H1 (cell line): ENCODE results near the gene MGME1. TPM values are rescaled to one million over a fixed set of nuclear protein-coding genes. Genes with fewer than 3 reads are reported as not detected.
A peak's percentile ranks its signal among the peaks of the same experiment; 100 is the strongest.

ENCODE experiments used
- CTCF ChIA-PET: fragments of 300-600 bp; sonication (Branson Sonifier 250); formaldehyde crosslinking; loops from one replicate; lab custom pipeline; 2021; ENCODE audit not compliant: partially characterized antibody; lab: Charles Lee
- POLR2A ChIA-PET: fragments of 300-600 bp; sonication (Branson Sonifier 250); formaldehyde crosslinking; loops from one replicate; lab custom pipeline; 2021; ENCODE audit warnings: inconsistent platforms; ENCODE audit not compliant: partially characterized antibody; lab: Charles Lee
- DNase-seq, 2 experiments: peaks; one replicate each; pipeline versions ENCODE4 v3.0.0 to v3.0.0-alpha.2; 2010 to 2022; ENCODE audit warnings: low spot score in 2 of 2, low read depth in 1 of 2, mixed read lengths in 1 of 2
- FAIRE-seq: peaks from 2 replicates; lab custom pipeline; 2011; peaks lifted over from hg19 to GRCh38; lab: Jason Lieb, UNC
- H2AFZ ChIP-seq: 2 replicates; pipeline ENCODE4 v1.8.1; 2012; ENCODE audit warnings: low read length, inconsistent platforms
- H2AK5ac ChIP-seq: 2 replicates; pipeline ENCODE4 v1.6.1; 2013; ENCODE audit warnings: low read depth, low read length
- H2BK120ac ChIP-seq: replicated peaks from 2 replicates; pipeline ENCODE3; 2013; ENCODE audit warnings: low read depth, low read length, inconsistent platforms
- H2BK12ac ChIP-seq: 2 replicates; pipeline ENCODE4 v1.6.1; 2013; ENCODE audit warnings: low read depth, low read length
- H2BK15ac ChIP-seq: 2 replicates; pipeline ENCODE4 v1.6.1; 2013; ENCODE audit warnings: low read length
- H2BK20ac ChIP-seq: 2 replicates; pipeline ENCODE4 v1.6.1; 2013; ENCODE audit warnings: low read length
- H2BK5ac ChIP-seq: 2 replicates; pipeline ENCODE4 v1.6.1; 2013; ENCODE audit warnings: low read depth, low read length
- H3K14ac ChIP-seq: 2 replicates; pipeline ENCODE4 v1.6.1; 2013; ENCODE audit warnings: inconsistent platforms; ENCODE audit not compliant: insufficient read length
- H3K18ac ChIP-seq: 2 replicates; pipeline ENCODE4 v1.6.1; 2013; ENCODE audit warnings: low read length; ENCODE audit errors: extremely low read depth
- H3K23ac ChIP-seq: 2 replicates; pipeline ENCODE4 v1.6.1; 2013; ENCODE audit warnings: inconsistent platforms; ENCODE audit not compliant: insufficient read length
- H3K23me2 ChIP-seq: 2 replicates; pipeline ENCODE4 v1.6.1; 2013; ENCODE audit warnings: low read depth, low read length
- H3K27ac ChIP-seq: 2 replicates; pipeline ENCODE4 v1.6.1; 2011; ENCODE audit warnings: low read depth, low read length, inconsistent platforms
- H3K27me3 ChIP-seq, 4 experiments: replicated peaks in 1 of 4; 1 replicate in 1 of 4; 2 replicates in 3 of 4; pipeline versions ENCODE4 v1.6.1 to v1.8.1; 2011 to 2013; ENCODE audit warnings: low read length in 3 of 4, mild to moderate bottlenecking in 3 of 4, inconsistent platforms in 2 of 4, mixed read lengths in 2 of 4, moderate library complexity in 1 of 4; ENCODE audit not compliant: control insufficient read depth in 3 of 4, insufficient read depth in 3 of 4; ENCODE audit errors: extremely low read depth in 1 of 4
- H3K36me3 ChIP-seq, 4 experiments: 2 replicates each; pipeline versions ENCODE4 v1.6.1 to v1.8.1; 2011 to 2013; ENCODE audit warnings: mild to moderate bottlenecking in 4 of 4, low read length in 3 of 4, moderate library complexity in 2 of 4, control low read depth in 1 of 4, inconsistent platforms in 1 of 4; ENCODE audit not compliant: insufficient read depth in 4 of 4, control insufficient read depth in 2 of 4
- H3K4ac ChIP-seq: replicated peaks from 2 replicates; pipeline ENCODE3; 2013; ENCODE audit warnings: low read length, low read depth, mixed read lengths, inconsistent platforms; ENCODE audit not compliant: insufficient read length
- H3K4me1 ChIP-seq, 4 experiments: replicated peaks in 1 of 4; 1 replicate in 1 of 4; 2 replicates in 3 of 4; pipeline versions ENCODE4 v1.6.1 to v1.8.1; 2011 to 2013; ENCODE audit warnings: low read length in 3 of 4, inconsistent platforms in 2 of 4, mixed read lengths in 1 of 4; ENCODE audit not compliant: insufficient read depth in 4 of 4, control insufficient read depth in 3 of 4
- H3K4me2 ChIP-seq, 2 experiments: 2 replicates each; pipeline versions ENCODE4 v1.6.1 to v1.8.1; 2011 to 2013; ENCODE audit warnings: low read depth in 2 of 2, low read length in 2 of 2, control low read depth in 1 of 2, inconsistent platforms in 1 of 2, mild to moderate bottlenecking in 1 of 2; ENCODE audit not compliant: insufficient read depth in 1 of 2
- H3K4me3 ChIP-seq, 4 experiments: fragments of 200-600, 300-600 bp in 1 of 4; sonication (generic), shearing (Covaris generic), sonication (Bioruptor Twin) in 1 of 4; 2 replicates each; pipeline versions ENCODE4 v1.5.1 to v1.8.1; 2011 to 2016; ENCODE audit warnings: low read length in 4 of 4, low read depth in 3 of 4, control low read depth in 2 of 4, inconsistent platforms in 2 of 4, mild to moderate bottlenecking in 2 of 4, mixed read lengths in 1 of 4, moderate library complexity in 1 of 4; ENCODE audit not compliant: insufficient read depth in 2 of 4; ENCODE audit errors: extremely low read depth in 1 of 4
- H3K56ac ChIP-seq: replicated peaks from 2 replicates; pipeline ENCODE3; 2013; ENCODE audit warnings: low read depth, mild to moderate bottlenecking, mixed read lengths, low read length, inconsistent platforms; ENCODE audit not compliant: insufficient read length
- H3K79me1 ChIP-seq: 2 replicates; pipeline ENCODE4 v1.6.1; 2013; ENCODE audit warnings: low read depth, low read length, control low read depth
- H3K79me2 ChIP-seq, 2 experiments: 2 replicates each; pipeline versions ENCODE4 v1.6.1 to v1.8.1; 2012 to 2013; ENCODE audit warnings: low read length in 2 of 2, mild to moderate bottlenecking in 2 of 2, inconsistent platforms in 1 of 2; ENCODE audit not compliant: insufficient read depth in 2 of 2, control insufficient read depth in 1 of 2
- H3K9ac ChIP-seq, 4 experiments: replicated peaks in 1 of 4; 1 replicate in 1 of 4; 2 replicates in 3 of 4; pipeline versions ENCODE4 v1.6.1 to v1.8.1; 2011 to 2013; ENCODE audit warnings: low read depth in 3 of 4, low read length in 3 of 4, control low read depth in 2 of 4, mild to moderate bottlenecking in 2 of 4, moderate library complexity in 2 of 4, inconsistent platforms in 1 of 4; ENCODE audit errors: extremely low read depth in 1 of 4
- H3K9me3 ChIP-seq, 2 experiments: 2 replicates each; pipeline versions ENCODE4 v1.6.1 to v1.8.1; 2012 to 2013; ENCODE audit warnings: mild to moderate bottlenecking in 2 of 2, moderate library complexity in 2 of 2, control low read depth in 1 of 2, inconsistent platforms in 1 of 2, low read depth in 1 of 2, low read length in 1 of 2, mixed read lengths in 1 of 2; ENCODE audit not compliant: insufficient read depth in 2 of 2
- H4K20me1 ChIP-seq, 2 experiments: replicated peaks in 1 of 2; 2 replicates each; pipeline versions ENCODE3 to v1.8.1; 2011 to 2013; ENCODE audit warnings: inconsistent platforms in 2 of 2, low read length in 2 of 2, mild to moderate bottlenecking in 1 of 2; ENCODE audit not compliant: insufficient read depth in 2 of 2, control insufficient read depth in 1 of 2
- H4K5ac ChIP-seq: 2 replicates; pipeline ENCODE4 v1.6.1; 2013; ENCODE audit warnings: low read length, low read depth, mixed read lengths, inconsistent platforms; ENCODE audit not compliant: insufficient read length
- H4K8ac ChIP-seq: 2 replicates; pipeline ENCODE4 v1.8.0; 2013; ENCODE audit warnings: mild to moderate bottlenecking, moderate library complexity, low read length, inconsistent platforms; ENCODE audit not compliant: insufficient read depth; ENCODE audit errors: extremely low read depth
- H4K91ac ChIP-seq: replicated peaks from 2 replicates; pipeline ENCODE3; 2013; ENCODE audit warnings: low read length, mixed read lengths, inconsistent platforms; ENCODE audit not compliant: insufficient read length
- WGBS, 2 experiments: shearing (Covaris generic) in 1 of 2; methylation state at CpG; one replicate each; pipeline versions ENCODE4 v1.1.6 to v1.1.7; 2013 to 2015; ENCODE audit warnings: low lambda C conversion rate in 2 of 2, mixed read lengths in 2 of 2, inconsistent platforms in 1 of 2, low coverage in 1 of 2, missing lambda C conversion rate in 1 of 2; ENCODE audit not compliant: insufficient replicate concordance in 2 of 2, insufficient coverage in 1 of 2, insufficient read length in 1 of 2; ENCODE audit errors: extremely low coverage in 1 of 2, missing lambda C conversion rate in 1 of 2; 5-methylcytosine and 5-hydroxymethylcytosine counted together
- polyA plus RNA-seq, 7 experiments: library from polyadenylated mRNA; depleted of rRNA in 3 of 7; stranded (reverse) in 5 of 7; unstranded in 2 of 7; fragments of >200 nt in 5 of 7; fragments of 200-250 nt in 2 of 7; gene quantifications; 1 replicate in 5 of 7; 2 replicates in 1 of 7; 4 replicates in 1 of 7; pipeline versions ENCODE4 v1.2.1 to v1.2.3, GENCODE V29; 2011 to 2013; ENCODE audit warnings: missing spikeins in 2 of 7, mixed read lengths in 2 of 7
- total RNA-seq: library from RNA; stranded (reverse); fragmentation: NEBNext Ultra II Directional; extraction: Animal tissue kit (Norgen Biotek cat#: 25700); gene quantifications from 2 replicates; pipeline ENCODE4 v1.2.1, GENCODE V29; 2021

The MGME1 gene
- total and polyA plus RNA-seq, 2 of the 8 experiments (the other 6 are each of a cell fraction or from before 2014, with no cell fraction given), result 27.7 to 59.0 TPM

- no peak overlapping the region; the same call in 1 of the 2 replicates for H2AK5ac ChIP-seq
- no peak overlapping the region for H3K23ac ChIP-seq
- WGBS, 2 experiments, result 75% methylated on average over 7 of the region's 7 CpGs; no CpG with 5 or more reads in 1 of the 2 experiments
- no peak overlapping the region for H2BK120ac ChIP-seq
- H3K4me3 ChIP-seq, result no peak overlapping the region
- FAIRE-seq (no peak), DNase-seq (peak in 1 of 2 experiments; percentile 60)
- H3K4me2 ChIP-seq, result peak overlapping the region; percentile 8 to 51; a peak in 1 of 4 replicates
- ChIA-PET CTCF (interaction anchor here (0.6 to 4.9 kb wide), 34 partner anchors 8 to 434 kb away, joined by 3 to 26 read pairs (median 4); partner anchors contain the start of gene RRBP1), POLR2A (interaction anchor here (0.6 to 3.5 kb wide), 26 partner anchors 8 to 434 kb away, joined by 3 to 30 read pairs (median 4); partner anchors contain the start of genes DSTN, MGME1, OVOL2 and RRBP1)
- no peaks in the 10 kb centered on the region for H3K27me3 ChIP-seq
- peaks cover 10 to 23% (median 16%) of the 10 kb centered on the region in 4 experiments for H3K4me1 ChIP-seq
- no peak overlapping the region for H2AFZ ChIP-seq
- no peak overlapping the region for H2BK20ac ChIP-seq
- H3K27ac ChIP-seq, result no peak overlapping the region; the same call in 1 of the 2 replicates
- H3K36me3 ChIP-seq, result peaks cover 13 to 39% (median 30%) of the 10 kb centered on the region in 4 experiments
- H2BK15ac ChIP-seq, result no peak overlapping the region
- H3K23me2 ChIP-seq, result no peaks in the 10 kb centered on the region
- H3K9ac ChIP-seq, result peak overlapping the region in 1 of 4 experiments; percentile 23; a peak in 1 of 7 replicates
- H3K4ac ChIP-seq, result no peak overlapping the region
- H4K8ac ChIP-seq, result no peak overlapping the region
- H3K79me2 ChIP-seq, result no peaks in the 10 kb centered on the region
- H3K79me1 ChIP-seq, result no peaks in the 10 kb centered on the region; the same call in 1 of the 2 replicates
- peaks cover 3 to 13% of the 10 kb centered on the region in 2 experiments for H4K20me1 ChIP-seq
- H2BK12ac ChIP-seq, result no peak overlapping the region; the same call in 1 of the 2 replicates
- 0 out of 2 replicates have a peak overlapping the region, but pooled peaks have one; percentile 12 for H2BK5ac ChIP-seq
- no peak overlapping the region for H4K91ac ChIP-seq
- H4K5ac ChIP-seq, result no peak overlapping the region
- no peak overlapping the region for H3K14ac ChIP-seq
- H3K9me3 ChIP-seq, result no peaks in the 10 kb centered on the region
- H3K18ac ChIP-seq, result no peak overlapping the region
- H3K56ac ChIP-seq, result no peak overlapping the region
Measured at GRCh38 chr20:17939622-17940223, 29.1 kb upstream of the MGME1 start.
